Lung (tissue), 12 donors: ENCODE results near the gene RTKN2. TPM values are rescaled to one million over a fixed set of nuclear protein-coding genes. Genes with fewer than 3 reads are reported as not detected.
A peak's percentile ranks its signal among the peaks of the same experiment; 100 is the strongest.

ENCODE experiments used
- ATAC-seq: fragments of 200-7000 bp; cut with Tn5 transposase; one replicate; pipeline ENCODE4 v1.9.1; 2020; ENCODE audit warnings: moderate number of reproducible peaks; ENCODE audit not compliant: insufficient read depth, low FRiP score
- DNase-seq, 3 donors: peaks; one replicate each; pipeline ENCODE4 v3.0.0-alpha.2; 2013 to 2017
- H3K27ac ChIP-seq, 2 donors: one replicate each; pipeline ENCODE4 v1.5.1; 2013; ENCODE audit warnings: mild to moderate bottlenecking in 2 of 2, moderate library complexity in 2 of 2, control low read depth in 1 of 2, inconsistent platforms in 1 of 2, low read depth in 1 of 2, low read length in 1 of 2
- H3K27me3 ChIP-seq, 3 donors: one replicate each; pipeline ENCODE4 v1.5.1; 2013; ENCODE audit warnings: low read length in 2 of 3; ENCODE audit not compliant: control insufficient read depth in 3 of 3, insufficient read depth in 3 of 3
- H3K36me3 ChIP-seq, 4 donors: one replicate each; pipeline ENCODE4 v1.5.1; 2013; ENCODE audit warnings: low read length in 4 of 4, mild to moderate bottlenecking in 1 of 4, moderate library complexity in 1 of 4; ENCODE audit not compliant: control insufficient read depth in 4 of 4, insufficient read depth in 4 of 4
- H3K4me1 ChIP-seq, 5 donors: one replicate each; pipeline ENCODE4 v1.5.1; 2013; ENCODE audit warnings: low read length in 5 of 5, mild to moderate bottlenecking in 2 of 5, moderate library complexity in 1 of 5; ENCODE audit not compliant: control insufficient read depth in 5 of 5, insufficient read depth in 5 of 5
- H3K4me3 ChIP-seq: one replicate; pipeline ENCODE4 v1.5.1; 2013; ENCODE audit warnings: mild to moderate bottlenecking, control low read depth, moderate library complexity
- H3K9ac ChIP-seq, 2 donors: one replicate each; pipeline ENCODE4 v1.5.1; 2013; ENCODE audit warnings: low read length in 2 of 2, control low read depth in 1 of 2; ENCODE audit not compliant: insufficient read depth in 1 of 2
- H3K9me3 ChIP-seq, 4 donors: one replicate each; pipeline ENCODE4 v1.5.1; 2013; ENCODE audit warnings: low read length in 3 of 4, mild to moderate bottlenecking in 1 of 4, moderate library complexity in 1 of 4; ENCODE audit not compliant: control insufficient read depth in 4 of 4, insufficient read depth in 3 of 4
- WGBS, 2 donors: extraction: QIAGEN DNeasy Blood & Tissue Kit; methylation state at CpG; one replicate each; pipeline ENCODE4 v1.1.7; 2013; 5-methylcytosine and 5-hydroxymethylcytosine counted together
- polyA plus RNA-seq, 2 donors: library from polyadenylated mRNA; stranded (reverse); fragments of 200-250 nt; gene quantifications; one replicate each; pipeline ENCODE4 v1.2.1, GENCODE V29; 2013
- total RNA-seq, 2 donors: library from RNA; depleted of rRNA in 1 of 2; stranded (reverse); fragments of >200 nt in 1 of 2; gene quantifications; one replicate each; pipeline ENCODE4 v1.2.1, GENCODE V29; 2014 to 2021
- TF ChIP-seq, protein P1 (sequence below): IDR thresholded peaks from 2 replicates; pipeline ENCODE4 v1.5.1; 2012; ENCODE audit warnings: mild to moderate bottlenecking; ENCODE audit errors: control extremely low read depth, extremely low read depth
- donor health status: control.
- donor health status: control.
- donor health status: Bipolar disorder and iron deficiency.
- donor health status: healthy.
- donor health status: DM: yes; HTN: yes; CAD: no.

Gene RTKN2
- total and polyA plus RNA-seq, 4 donors = 3.7 to 34.7 (median 16.8) TPM

DNA sequence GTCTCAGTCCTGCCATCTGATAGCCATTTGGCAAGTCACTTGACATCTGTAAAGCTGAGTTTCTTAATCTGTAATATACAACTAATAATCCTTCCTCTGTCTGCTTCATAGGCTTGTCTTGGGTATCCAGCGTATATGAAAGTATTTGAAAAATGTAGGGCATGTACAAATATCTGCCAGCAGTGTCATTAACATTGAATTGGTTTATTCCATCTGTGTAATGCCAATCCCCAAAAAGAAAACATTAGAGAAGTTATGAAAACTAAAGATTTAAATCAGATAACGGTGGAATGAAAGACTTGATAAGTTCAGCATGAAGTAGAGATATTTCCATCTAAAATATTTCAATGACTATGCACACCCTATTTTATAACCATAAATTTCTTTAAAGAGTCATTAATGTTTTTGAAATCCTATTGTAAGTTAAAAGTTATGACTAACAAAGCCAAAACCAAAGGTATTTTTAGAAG, 9.8 kb upstream of the RTKN2 start:
- H3K27me3 ChIP-seq = no peaks in the 10 kb centered on the region
- 55 to 81% methylated on average over 2 of the region's 2 CpGs for WGBS, 2 donors
- ATAC-seq = no peak

DNA sequence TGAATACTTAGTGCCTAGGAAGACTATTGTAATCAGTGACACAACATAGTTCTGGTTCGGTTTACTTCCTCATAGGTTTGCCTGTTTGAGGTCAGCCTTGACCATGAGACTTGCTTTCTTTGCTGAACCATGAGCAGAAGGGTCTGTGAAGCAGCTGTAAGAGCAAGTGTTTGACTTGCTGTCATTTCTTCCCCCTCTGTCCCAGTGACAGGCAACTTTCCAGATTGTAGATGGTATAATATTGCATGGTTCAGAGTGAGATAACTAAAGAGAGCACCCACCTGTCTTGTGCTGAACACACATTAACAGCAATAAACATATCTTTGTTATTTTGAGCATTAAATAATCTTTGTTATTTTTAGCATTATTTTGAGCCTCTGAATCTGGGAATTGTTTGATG, 9.3 kb upstream of the RTKN2 start:
- no peak overlapping the region for H3K27ac ChIP-seq
- H3K9me3 ChIP-seq = peaks cover 0 to 2% (median 0%) of the 10 kb centered on the region in 4 donors
- no peak overlapping the region for H3K4me3 ChIP-seq
- H3K36me3 ChIP-seq = no peaks in the 10 kb centered on the region
- no peak for ATAC-seq
- TF ChIP-seq, protein P1, sequence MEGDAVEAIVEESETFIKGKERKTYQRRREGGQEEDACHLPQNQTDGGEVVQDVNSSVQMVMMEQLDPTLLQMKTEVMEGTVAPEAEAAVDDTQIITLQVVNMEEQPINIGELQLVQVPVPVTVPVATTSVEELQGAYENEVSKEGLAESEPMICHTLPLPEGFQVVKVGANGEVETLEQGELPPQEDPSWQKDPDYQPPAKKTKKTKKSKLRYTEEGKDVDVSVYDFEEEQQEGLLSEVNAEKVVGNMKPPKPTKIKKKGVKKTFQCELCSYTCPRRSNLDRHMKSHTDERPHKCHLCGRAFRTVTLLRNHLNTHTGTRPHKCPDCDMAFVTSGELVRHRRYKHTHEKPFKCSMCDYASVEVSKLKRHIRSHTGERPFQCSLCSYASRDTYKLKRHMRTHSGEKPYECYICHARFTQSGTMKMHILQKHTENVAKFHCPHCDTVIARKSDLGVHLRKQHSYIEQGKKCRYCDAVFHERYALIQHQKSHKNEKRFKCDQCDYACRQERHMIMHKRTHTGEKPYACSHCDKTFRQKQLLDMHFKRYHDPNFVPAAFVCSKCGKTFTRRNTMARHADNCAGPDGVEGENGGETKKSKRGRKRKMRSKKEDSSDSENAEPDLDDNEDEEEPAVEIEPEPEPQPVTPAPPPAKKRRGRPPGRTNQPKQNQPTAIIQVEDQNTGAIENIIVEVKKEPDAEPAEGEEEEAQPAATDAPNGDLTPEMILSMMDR = no peak
- H3K27me3 ChIP-seq = no peaks in the 10 kb centered on the region
- no peaks in the 10 kb centered on the region for H3K4me1 ChIP-seq
- WGBS, 2 donors = 47 to 63% methylated on average over 1 of the region's 1 CpG
- no peak for DNase-seq
- H3K9ac ChIP-seq = no peak overlapping the region

More for the DNA sequence above, 9.8 kb upstream of the RTKN2 start:
- Histone ChIP-seq H3K4me1 (no peaks in the 10 kb centered on the region), H3K27ac (no peak overlapping the region), H3K4me3 (no peak overlapping the region), H3K36me3 (no peaks in the 10 kb centered on the region), H3K9ac (no peak overlapping the region), H3K9me3 (peaks cover 0 to 2% (median 0%) of the 10 kb centered on the region in 4 donors)
- TF ChIP-seq, protein P1 = no peak
- DNase-seq = peak in 1 of 3 donors; percentile 4

DNA sequence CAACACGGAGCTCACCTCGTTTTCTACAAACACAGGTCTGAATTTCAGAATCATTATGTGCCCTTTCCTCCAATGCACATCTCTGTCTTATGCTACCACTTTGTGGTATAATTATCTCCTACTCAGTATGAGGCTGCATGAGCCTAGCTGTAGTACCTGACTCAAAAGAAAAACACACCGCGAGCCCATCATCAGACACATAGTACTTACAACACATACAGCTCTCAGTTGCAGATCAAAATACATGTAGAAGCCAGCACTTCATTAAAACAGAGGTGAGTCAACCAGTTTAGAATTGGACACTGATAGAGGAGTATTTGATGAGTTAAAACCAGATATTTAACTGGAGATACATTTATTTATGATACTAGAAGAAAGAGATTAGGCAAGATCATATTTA, 1.4 kb upstream of the RTKN2 start:
- 89 to 93% methylated on average over 4 of the region's 4 CpGs for WGBS, 2 donors
- H3K9me3 ChIP-seq = no peaks in the 10 kb centered on the region
- no peaks in the 10 kb centered on the region for H3K36me3 ChIP-seq
- TF ChIP-seq, protein P1 = no peak
- H3K9ac ChIP-seq = no peak overlapping the region
- H3K27me3 ChIP-seq = peaks cover 0 to 6% (median 0%) of the 10 kb centered on the region in 3 donors
- DNase-seq (no peak), ATAC-seq (no peak)
- no peak overlapping the region for H3K27ac ChIP-seq
- peaks cover 0 to 21% (median 5%) of the 10 kb centered on the region in 5 donors for H3K4me1 ChIP-seq
- H3K4me3 ChIP-seq = no peak overlapping the region

DNA sequence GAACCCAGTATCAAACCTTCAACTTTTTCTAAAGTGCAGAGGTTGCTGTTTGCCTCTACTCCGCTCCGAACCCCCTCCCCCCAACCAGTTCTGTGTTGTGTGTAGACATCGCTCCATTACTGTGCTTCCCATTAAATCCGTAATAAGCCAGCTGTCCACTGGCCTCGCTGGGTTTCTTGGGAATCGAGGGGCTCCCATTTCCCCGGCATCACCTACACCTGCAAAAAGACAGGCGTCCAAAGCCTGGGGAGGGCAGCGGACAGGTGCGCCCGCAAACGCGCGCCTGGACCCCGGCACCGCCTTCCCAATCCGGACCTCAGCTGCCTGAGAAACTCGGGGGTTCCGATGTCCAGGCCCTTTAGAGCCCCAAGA, 631 bp downstream of the RTKN2 start:
- TF ChIP-seq, protein P1 = no peak
- no peak overlapping the region for H3K27ac ChIP-seq
- no peaks in the 10 kb centered on the region for H3K9me3 ChIP-seq
- peaks cover 0 to 6% (median 0%) of the 10 kb centered on the region in 3 donors for H3K27me3 ChIP-seq
- 1 to 4% methylated on average over 19 of the region's 19 CpGs for WGBS, 2 donors
- peaks cover 0 to 32% (median 5%) of the 10 kb centered on the region in 5 donors for H3K4me1 ChIP-seq
- H3K4me3 ChIP-seq = peak overlapping the region; percentile 59
- DNase-seq = peak; percentile 29 to 46 (median 37)
- ATAC-seq = no peak
- peak overlapping the region; percentile 59 to 73 for H3K9ac ChIP-seq
- no peaks in the 10 kb centered on the region for H3K36me3 ChIP-seq
